Measurements from ENCODE around the gene TPM4. TPM values are rescaled to one million over a fixed set of nuclear protein-coding genes. Genes with fewer than 3 reads are reported as not detected.
"Not testable (repeated sequence)": the region's sequence is repeated elsewhere in the genome, so short reads cannot be mapped to it uniquely, and the experiment has no call there.

The TPM4 gene
- polyA plus RNA-seq, 4 donors: 135 to 238 (median 159) TPM

DNA sequence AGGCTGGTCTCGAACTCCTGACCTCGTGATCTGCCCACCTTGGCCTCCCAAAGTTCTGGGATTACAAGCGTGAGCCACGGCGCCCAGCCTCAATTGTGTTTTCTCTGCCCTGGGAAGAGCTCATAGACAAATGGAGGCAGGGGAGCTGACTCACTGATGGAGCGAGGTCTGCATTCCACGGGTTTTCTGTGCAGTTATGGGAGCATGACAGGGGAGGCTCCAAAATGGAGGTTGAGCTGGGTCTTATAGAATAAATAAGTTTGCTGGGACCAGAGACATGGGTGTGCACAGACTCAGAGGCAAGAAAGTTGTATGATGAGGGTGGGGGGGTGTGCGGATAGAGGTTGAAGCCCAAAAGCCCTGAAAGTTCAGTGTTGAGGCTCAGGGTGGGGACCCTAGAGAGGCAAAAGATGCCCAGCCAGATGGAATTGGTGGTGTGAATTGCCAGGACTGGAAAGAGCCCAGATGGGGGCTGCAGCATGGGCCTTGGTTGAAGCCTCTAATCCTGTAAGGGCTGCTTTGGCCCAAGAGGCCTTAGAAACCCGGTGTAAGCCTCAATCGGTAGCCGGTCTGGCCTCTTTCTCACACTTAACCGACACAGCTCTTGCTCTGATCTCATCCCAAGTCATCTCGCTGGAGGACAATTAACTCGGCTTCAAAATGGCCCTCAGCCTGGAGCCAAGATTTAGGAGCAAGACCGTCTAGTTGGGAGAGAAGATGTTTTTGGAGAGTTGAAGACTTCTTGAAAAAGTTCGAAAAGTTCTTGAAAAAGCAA lies 1.9 kb downstream of the TPM4 start:
- Histone ChIP-seq H3K4me1 (ENCODE audit: control insufficient read depth in 3 of 3, insufficient read depth in 2 of 3, low read depth in 1 of 3, low read length in 2 of 3) (peaks cover 5 to 16% (median 7%) of the 10 kb centered on the region in 3 donors), H3K4me3 (ENCODE audit: low read depth in 1 of 3, low read length in 3 of 3) (peak overlapping the region; percentile 9 to 65 (median 35)), H3K27me3 (ENCODE audit: control insufficient read depth in 3 of 3, insufficient read depth in 3 of 3, low read length in 3 of 3) (no peaks in the 10 kb centered on the region), H3K9me3 (ENCODE audit: control insufficient read depth in 2 of 2, insufficient read depth in 1 of 2, low read depth in 1 of 2, low read length in 1 of 2) (no peaks in the 10 kb centered on the region), H3K27ac (ENCODE audit: low read depth in 1 of 3, low read length in 2 of 3) (peak overlapping the region; percentile 74 to 99 (median 78)), H3K36me3 (ENCODE audit: control insufficient read depth in 3 of 3, insufficient read depth in 2 of 3, low read depth in 1 of 3, low read length in 3 of 3) (peaks cover 0 to 31% (median 0%) of the 10 kb centered on the region in 3 donors)
- DNase-seq (peak; percentile 38 to 59), FAIRE-seq (no peak)
- 25 to 45% (median 40%) methylated on average over 16 of the region's 16 CpGs for WGBS, 3 donors

DNA sequence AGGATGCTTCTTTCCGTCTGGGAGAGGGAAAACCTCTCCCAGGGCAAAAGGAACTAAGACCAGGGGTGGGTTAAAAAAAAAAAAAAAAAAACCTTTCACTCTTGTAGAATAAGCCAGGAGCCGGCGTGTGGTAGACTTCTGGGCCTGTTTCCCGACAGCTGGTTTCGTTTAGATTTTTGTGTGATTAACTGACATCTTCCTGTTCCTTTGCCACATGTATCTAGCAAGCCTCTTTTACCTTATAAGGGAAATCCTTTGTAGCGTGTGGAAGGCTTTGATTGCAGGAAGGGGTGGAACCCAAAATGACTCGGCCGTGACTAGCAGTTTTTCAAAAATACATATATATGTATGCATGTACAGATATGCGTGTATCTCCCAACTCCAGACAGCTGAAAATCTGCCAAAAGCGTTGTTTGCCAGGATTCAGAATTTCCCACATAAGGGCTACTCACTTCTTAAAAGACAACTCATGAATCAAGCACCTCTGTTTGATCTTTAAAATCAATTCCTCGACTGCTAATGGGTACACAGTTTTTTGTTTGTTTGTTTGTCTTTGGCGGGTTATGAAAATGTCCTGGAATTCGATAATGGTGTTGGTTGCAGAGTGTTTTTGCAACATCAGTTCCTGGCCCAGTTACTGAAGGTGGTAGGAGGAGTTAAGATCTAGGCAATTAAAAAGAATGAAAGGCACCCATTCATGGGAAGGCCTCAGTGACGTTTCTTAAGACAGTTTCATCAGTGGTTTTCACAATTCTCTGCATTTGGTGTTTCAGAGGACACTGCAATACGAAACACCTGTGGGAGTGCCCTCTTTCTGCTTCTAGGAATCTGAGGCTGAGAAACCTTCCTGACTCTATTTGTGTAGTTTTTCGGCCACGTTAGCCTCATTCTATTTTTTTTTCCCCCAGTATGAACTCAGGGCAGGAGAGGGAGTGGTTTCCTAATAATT lies 2.7 kb downstream of the TPM4 start:
- H3K27me3 ChIP-seq (ENCODE audit: control insufficient read depth in 3 of 3, insufficient read depth in 3 of 3, low read length in 3 of 3): no peaks in the 10 kb centered on the region
- WGBS, 3 donors: 5 to 10% (median 10%) methylated on average over 17 of the region's 17 CpGs
- FAIRE-seq: no peak
- peak; percentile 75 to 79 for DNase-seq
- H3K4me3 ChIP-seq (ENCODE audit: low read depth in 1 of 3, low read length in 3 of 3): peak overlapping the region in 2 of 3 donors; percentile 35 to 65
- peak overlapping the region; percentile 74 to 99 (median 78) for H3K27ac ChIP-seq (ENCODE audit: low read depth in 1 of 3, low read length in 2 of 3)
- H3K36me3 ChIP-seq (ENCODE audit: control insufficient read depth in 3 of 3, insufficient read depth in 2 of 3, low read depth in 1 of 3, low read length in 3 of 3): peaks cover 1 to 40% (median 2%) of the 10 kb centered on the region in 3 donors
- no peaks in the 10 kb centered on the region for H3K9me3 ChIP-seq (ENCODE audit: control insufficient read depth in 2 of 2, insufficient read depth in 1 of 2, low read depth in 1 of 2, low read length in 1 of 2)
- peaks cover 5 to 16% (median 7%) of the 10 kb centered on the region in 3 donors for H3K4me1 ChIP-seq (ENCODE audit: control insufficient read depth in 3 of 3, insufficient read depth in 2 of 3, low read depth in 1 of 3, low read length in 2 of 3)

DNA sequence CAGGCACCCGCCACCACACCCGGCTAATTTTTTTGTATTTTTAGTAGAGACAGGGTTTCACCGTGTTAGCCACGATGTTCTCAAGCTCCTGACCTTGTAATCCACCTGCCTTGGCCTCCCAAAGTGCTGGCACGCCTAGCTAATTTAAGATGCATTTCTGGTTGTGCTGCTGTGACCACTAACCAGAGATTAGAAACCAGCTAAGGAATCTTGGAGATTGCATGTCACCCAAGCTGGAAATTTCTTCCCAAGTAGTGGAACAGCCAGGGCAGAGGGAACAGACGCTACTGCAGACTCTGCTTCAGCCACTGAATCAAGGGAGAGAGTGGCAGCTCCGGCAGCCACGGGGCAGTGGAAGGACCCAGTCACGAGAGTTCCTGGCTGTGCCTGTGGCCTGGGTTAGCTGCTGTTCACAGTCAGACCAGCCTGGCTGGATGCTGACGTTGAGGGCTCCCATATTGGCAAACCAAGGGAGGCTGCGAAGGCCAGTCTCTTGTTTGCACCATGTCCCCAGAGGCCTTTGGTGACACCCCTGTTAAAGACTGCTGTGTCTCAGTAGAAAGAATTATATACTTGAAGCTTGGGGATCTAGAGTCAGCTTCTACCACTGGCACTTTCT lies 7.9 kb downstream of the TPM4 start:
- H3K27me3 ChIP-seq (ENCODE audit: control insufficient read depth in 3 of 3, insufficient read depth in 3 of 3, low read length in 3 of 3): no peaks in the 10 kb centered on the region
- H3K27ac ChIP-seq (ENCODE audit: low read depth in 1 of 3, low read length in 2 of 3): no peak overlapping the region
- no peak overlapping the region for H3K4me3 ChIP-seq (ENCODE audit: low read depth in 1 of 3, low read length in 3 of 3)
- 82 to 93% (median 92%) methylated on average over 9 to 11 of the region's 11 CpGs for WGBS, 3 donors
- H3K9me3 ChIP-seq (ENCODE audit: control insufficient read depth in 2 of 2, insufficient read depth in 1 of 2, low read depth in 1 of 2, low read length in 1 of 2): no peaks in the 10 kb centered on the region
- no peak for FAIRE-seq
- peaks cover 0 to 16% (median 9%) of the 10 kb centered on the region in 3 donors for H3K4me1 ChIP-seq (ENCODE audit: control insufficient read depth in 3 of 3, insufficient read depth in 2 of 3, low read depth in 1 of 3, low read length in 2 of 3)
- peaks cover 7 to 90% (median 18%) of the 10 kb centered on the region in 3 donors for H3K36me3 ChIP-seq (ENCODE audit: control insufficient read depth in 3 of 3, insufficient read depth in 2 of 3, low read depth in 1 of 3, low read length in 3 of 3)
- no peak for DNase-seq

DNA sequence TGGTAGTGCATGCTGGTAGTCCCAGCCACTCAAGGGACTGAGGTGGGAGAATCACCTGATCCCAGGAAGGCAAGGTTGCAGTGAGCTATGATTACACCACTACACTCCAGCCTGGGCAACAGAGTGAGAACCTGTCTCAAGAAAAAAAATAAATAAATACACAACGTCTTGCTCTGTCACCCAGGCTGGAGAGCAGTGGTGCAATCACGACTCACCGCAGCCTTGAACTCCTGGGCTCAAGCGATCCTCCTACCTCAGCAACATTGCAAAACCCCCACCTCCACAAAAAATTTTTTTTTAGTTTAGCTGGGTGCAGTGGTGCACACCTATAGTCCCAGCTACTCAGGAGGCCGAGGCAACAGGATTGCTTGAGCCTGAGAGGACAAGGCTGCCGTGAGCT lies 8.8 kb downstream of the TPM4 start:
- no peak for DNase-seq
- peaks cover 0 to 25% (median 6%) of the 10 kb centered on the region in 3 donors for H3K4me1 ChIP-seq (ENCODE audit: control insufficient read depth in 3 of 3, insufficient read depth in 2 of 3, low read depth in 1 of 3, low read length in 2 of 3)
- H3K36me3 ChIP-seq (ENCODE audit: control insufficient read depth in 3 of 3, insufficient read depth in 2 of 3, low read depth in 1 of 3, low read length in 3 of 3): peaks cover 7 to 96% (median 18%) of the 10 kb centered on the region in 3 donors
- no peaks in the 10 kb centered on the region for H3K27me3 ChIP-seq (ENCODE audit: control insufficient read depth in 3 of 3, insufficient read depth in 3 of 3, low read length in 3 of 3)
- peak overlapping the region in 1 of 3 donors; percentile 34 for H3K27ac ChIP-seq (ENCODE audit: low read depth in 1 of 3, low read length in 2 of 3)
- 68 to 85% (median 80%) methylated on average over 6 of the region's 6 CpGs for WGBS, 3 donors
- no peak for FAIRE-seq
- no peak overlapping the region for H3K4me3 ChIP-seq (ENCODE audit: low read depth in 1 of 3, low read length in 3 of 3)
- no peaks in the 10 kb centered on the region for H3K9me3 ChIP-seq (ENCODE audit: control insufficient read depth in 2 of 2, insufficient read depth in 1 of 2, low read depth in 1 of 2, low read length in 1 of 2)

DNA sequence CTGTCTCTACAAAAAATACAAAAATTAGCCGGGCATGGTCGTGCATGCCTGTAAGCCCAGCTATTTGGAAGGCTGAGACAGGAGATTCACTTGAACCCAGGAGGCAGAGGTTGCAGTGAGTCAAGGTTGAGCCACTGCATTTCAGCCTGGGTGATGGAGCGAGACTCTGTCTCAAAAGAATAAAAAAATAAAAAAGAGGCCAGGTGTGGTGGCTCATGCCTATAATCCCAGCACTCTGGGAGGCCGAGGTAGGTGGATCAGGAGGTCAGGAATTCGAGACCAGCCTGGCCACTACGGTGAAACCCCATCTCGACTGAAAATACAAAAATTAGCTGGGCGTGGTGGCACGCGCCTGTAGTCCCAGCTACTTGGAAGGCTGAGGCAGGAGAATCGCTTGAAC lies 11.1 kb downstream of the TPM4 start:
- not testable (repeated sequence) for DNase-seq; H3K27ac ChIP-seq (ENCODE audit: low read depth in 1 of 3, low read length in 2 of 3); H3K9me3 ChIP-seq (ENCODE audit: control insufficient read depth in 2 of 2, insufficient read depth in 1 of 2, low read depth in 1 of 2, low read length in 1 of 2); H3K4me3 ChIP-seq (ENCODE audit: low read depth in 1 of 3, low read length in 3 of 3); FAIRE-seq; H3K27me3 ChIP-seq (ENCODE audit: control insufficient read depth in 3 of 3, insufficient read depth in 3 of 3, low read length in 3 of 3)
- WGBS, 3 donors: 63 to 82% (median 74%) methylated on average over 10 to 11 of the region's 11 CpGs
- Histone ChIP-seq H3K4me1 (ENCODE audit: control insufficient read depth in 3 of 3, insufficient read depth in 2 of 3, low read depth in 1 of 3, low read length in 2 of 3) (peaks cover 0 to 25% (median 2%) of the 10 kb centered on the region in 3 donors), H3K36me3 (ENCODE audit: control insufficient read depth in 3 of 3, insufficient read depth in 2 of 3, low read depth in 1 of 3, low read length in 3 of 3) (peaks cover 16 to 98% (median 22%) of the 10 kb centered on the region in 3 donors)

DNA sequence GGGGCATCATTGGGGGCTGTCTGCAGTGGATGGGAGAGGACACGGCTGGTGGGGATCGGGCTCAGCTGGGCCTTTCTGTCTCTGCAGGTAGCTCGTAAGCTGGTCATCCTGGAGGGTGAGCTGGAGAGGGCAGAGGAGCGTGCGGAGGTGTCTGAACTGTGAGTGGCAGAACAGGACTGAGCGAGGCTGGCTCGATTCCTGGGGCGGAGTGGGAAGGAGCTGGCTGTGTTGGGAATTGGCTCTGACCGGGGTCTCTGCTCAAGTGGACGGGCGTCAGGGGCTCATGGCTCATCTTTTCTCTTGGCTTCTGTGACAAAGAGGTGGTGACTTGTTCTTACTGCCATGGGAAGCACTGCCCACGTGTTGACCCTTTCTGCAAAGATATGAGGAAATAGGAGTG lies 11.6 kb downstream of the TPM4 start:
- FAIRE-seq (no peak), DNase-seq (no peak)
- Histone ChIP-seq H3K4me1 (ENCODE audit: control insufficient read depth in 3 of 3, insufficient read depth in 2 of 3, low read depth in 1 of 3, low read length in 2 of 3) (peaks cover 0 to 25% (median 2%) of the 10 kb centered on the region in 3 donors), H3K27me3 (ENCODE audit: control insufficient read depth in 3 of 3, insufficient read depth in 3 of 3, low read length in 3 of 3) (no peaks in the 10 kb centered on the region), H3K9me3 (ENCODE audit: control insufficient read depth in 2 of 2, insufficient read depth in 1 of 2, low read depth in 1 of 2, low read length in 1 of 2) (no peaks in the 10 kb centered on the region), H3K27ac (ENCODE audit: low read depth in 1 of 3, low read length in 2 of 3) (peak overlapping the region; percentile 18 to 92 (median 78)), H3K36me3 (ENCODE audit: control insufficient read depth in 3 of 3, insufficient read depth in 2 of 3, low read depth in 1 of 3, low read length in 3 of 3) (peaks cover 19 to 98% (median 22%) of the 10 kb centered on the region in 3 donors), H3K4me3 (ENCODE audit: low read depth in 1 of 3, low read length in 3 of 3) (no peak overlapping the region)
- 26 to 59% (median 42%) methylated on average over 12 of the region's 12 CpGs for WGBS, 3 donors

DNA sequence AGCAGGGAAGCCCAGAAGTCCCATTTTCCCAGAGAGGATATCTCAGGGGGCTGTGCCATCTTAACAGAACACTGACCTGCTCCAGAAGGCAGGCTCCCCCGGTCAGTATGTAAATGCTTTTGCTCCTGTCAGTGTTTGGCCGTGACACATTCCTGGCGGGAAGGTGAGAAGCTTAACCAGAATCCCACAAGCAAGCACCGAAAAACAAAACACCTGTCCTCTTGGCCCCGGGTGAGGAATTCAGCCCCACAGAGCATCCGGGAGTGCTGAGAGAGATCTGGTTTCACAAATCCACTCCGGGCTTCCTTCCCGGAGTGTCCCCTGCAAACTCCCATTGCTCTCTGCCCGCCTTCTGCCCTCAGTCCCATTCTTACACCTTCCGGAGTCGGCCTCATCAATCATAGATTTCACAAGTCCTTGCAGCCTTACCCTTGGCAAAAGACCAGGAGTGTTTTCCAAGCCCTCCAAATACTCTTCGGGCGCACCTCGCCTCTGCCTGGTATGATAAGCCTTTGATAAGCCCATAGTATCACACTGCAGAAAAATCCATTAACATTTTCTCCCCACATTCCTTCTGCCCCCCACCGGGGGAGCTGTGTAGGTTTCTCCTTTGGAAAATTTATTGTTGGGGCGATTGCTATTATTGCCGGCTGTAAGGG lies 12.2 kb downstream of the TPM4 start:
- Histone ChIP-seq H3K36me3 (ENCODE audit: control insufficient read depth in 3 of 3, insufficient read depth in 2 of 3, low read depth in 1 of 3, low read length in 3 of 3) (peaks cover 21 to 98% (median 26%) of the 10 kb centered on the region in 3 donors), H3K4me3 (ENCODE audit: low read depth in 1 of 3, low read length in 3 of 3) (no peak overlapping the region), H3K27me3 (ENCODE audit: control insufficient read depth in 3 of 3, insufficient read depth in 3 of 3, low read length in 3 of 3) (no peaks in the 10 kb centered on the region), H3K9me3 (ENCODE audit: control insufficient read depth in 2 of 2, insufficient read depth in 1 of 2, low read depth in 1 of 2, low read length in 1 of 2) (no peaks in the 10 kb centered on the region), H3K4me1 (ENCODE audit: control insufficient read depth in 3 of 3, insufficient read depth in 2 of 3, low read depth in 1 of 3, low read length in 2 of 3) (peaks cover 0 to 25% (median 2%) of the 10 kb centered on the region in 3 donors), H3K27ac (ENCODE audit: low read depth in 1 of 3, low read length in 2 of 3) (peak overlapping the region; percentile 42 to 92 (median 78))
- FAIRE-seq: no peak
- peak in 1 of 2 donors; percentile 88 for DNase-seq
- 17 to 52% (median 37%) methylated on average over 17 of the region's 17 CpGs for WGBS, 3 donors

Data from small intestine (tissue), 7 donors.